Osteocyte (in vitro differentiated cells): ENCODE data around the gene TRIM59. TPM values are rescaled to one million over a fixed set of nuclear protein-coding genes. Genes with fewer than 3 reads are reported as not detected.

Experiments
- DNase-seq: peaks from one replicate; pipeline ENCODE4 v3.0.0; 2021; ENCODE audit warnings: mixed read lengths; ENCODE audit not compliant: unreplicated experiment; ENCODE audit errors: extremely low spot score
- H3K27ac Mint-ChIP-seq: one replicate; pipeline ENCODE4 v1.8.0; 2021; ENCODE audit warnings: mild to moderate bottlenecking, mixed read lengths; ENCODE audit not compliant: unreplicated experiment
- H3K27me3 Mint-ChIP-seq: one replicate; pipeline ENCODE4 v1.8.0; 2021; ENCODE audit warnings: mixed read lengths; ENCODE audit not compliant: unreplicated experiment
- H3K36me3 Mint-ChIP-seq: one replicate; pipeline ENCODE4 v1.8.0; 2021; ENCODE audit warnings: mixed read lengths; ENCODE audit not compliant: unreplicated experiment
- H3K4me1 Mint-ChIP-seq: one replicate; pipeline ENCODE4 v1.8.0; 2021; ENCODE audit warnings: mixed read lengths; ENCODE audit not compliant: unreplicated experiment
- H3K4me3 Mint-ChIP-seq: one replicate; pipeline ENCODE4 v1.8.0; 2021; ENCODE audit warnings: mild to moderate bottlenecking, moderate library complexity, mixed read lengths; ENCODE audit not compliant: unreplicated experiment
- H3K9me3 Mint-ChIP-seq: one replicate; pipeline ENCODE4 v1.8.0; 2021; ENCODE audit warnings: mixed read lengths; ENCODE audit not compliant: unreplicated experiment
- total RNA-seq: library from RNA; stranded (reverse); gene quantifications from 2 replicates; pipeline ENCODE4 v1.2.1, GENCODE V29; 2021
- TF ChIP-seq, protein P1 (sequence below): fragments of 200-600 bp; sonication (generic); IDR thresholded peaks from 2 replicates; pipeline ENCODE4 v1.5.0; 2021; ENCODE audit warnings: antibody characterized with exemption, mild to moderate bottlenecking, moderate library complexity

The TRIM59 gene
- total RNA-seq, 1 donor from 2014 or later = 36.0 TPM

DNA sequence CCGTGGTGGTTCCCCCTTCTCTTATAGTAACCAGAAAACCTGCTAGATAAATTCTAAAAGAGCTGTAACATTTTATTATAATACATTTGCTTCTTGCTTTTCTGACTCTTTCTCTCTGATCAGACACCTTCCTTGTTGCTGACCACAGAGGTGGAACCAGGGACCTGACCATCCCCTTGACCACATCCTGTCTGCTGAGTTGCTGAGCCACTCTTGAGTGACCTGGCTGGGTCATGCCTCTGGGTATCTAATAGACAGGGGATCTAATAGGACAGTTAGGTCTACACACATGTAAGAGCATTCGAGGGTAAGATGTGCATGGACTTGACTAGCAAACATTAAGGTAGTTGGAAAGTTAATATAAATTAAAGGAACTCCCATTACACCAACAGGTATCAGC is 22.8 kb upstream of the TRIM59 start:
- Mint-ChIP-seq H3K36me3 (peaks cover 5% of the 10 kb centered on the region), H3K4me3 (no peak overlapping the region), H3K4me1 (peaks cover 10% of the 10 kb centered on the region), H3K27ac (no peak overlapping the region), H3K27me3 (no peaks in the 10 kb centered on the region), H3K9me3 (no peaks in the 10 kb centered on the region)
- no peak for DNase-seq
- TF ChIP-seq, protein P1, sequence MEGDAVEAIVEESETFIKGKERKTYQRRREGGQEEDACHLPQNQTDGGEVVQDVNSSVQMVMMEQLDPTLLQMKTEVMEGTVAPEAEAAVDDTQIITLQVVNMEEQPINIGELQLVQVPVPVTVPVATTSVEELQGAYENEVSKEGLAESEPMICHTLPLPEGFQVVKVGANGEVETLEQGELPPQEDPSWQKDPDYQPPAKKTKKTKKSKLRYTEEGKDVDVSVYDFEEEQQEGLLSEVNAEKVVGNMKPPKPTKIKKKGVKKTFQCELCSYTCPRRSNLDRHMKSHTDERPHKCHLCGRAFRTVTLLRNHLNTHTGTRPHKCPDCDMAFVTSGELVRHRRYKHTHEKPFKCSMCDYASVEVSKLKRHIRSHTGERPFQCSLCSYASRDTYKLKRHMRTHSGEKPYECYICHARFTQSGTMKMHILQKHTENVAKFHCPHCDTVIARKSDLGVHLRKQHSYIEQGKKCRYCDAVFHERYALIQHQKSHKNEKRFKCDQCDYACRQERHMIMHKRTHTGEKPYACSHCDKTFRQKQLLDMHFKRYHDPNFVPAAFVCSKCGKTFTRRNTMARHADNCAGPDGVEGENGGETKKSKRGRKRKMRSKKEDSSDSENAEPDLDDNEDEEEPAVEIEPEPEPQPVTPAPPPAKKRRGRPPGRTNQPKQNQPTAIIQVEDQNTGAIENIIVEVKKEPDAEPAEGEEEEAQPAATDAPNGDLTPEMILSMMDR = no peak

- Mint-ChIP-seq H3K4me1 (peaks cover 6% of the 10 kb centered on the region), H3K4me3 (no peak overlapping the region), H3K36me3 (peaks cover 5% of the 10 kb centered on the region), H3K27me3 (peaks cover 2% of the 10 kb centered on the region), H3K27ac (no peak overlapping the region), H3K9me3 (no peaks in the 10 kb centered on the region)
- TF ChIP-seq, protein P1 = no peak
- no peak for DNase-seq
These were observed 22.3 kb upstream of the TRIM59 start for GRCh38 chr3:160471892-160472291.

GRCh38 chr3:160470181-160470580 is 20.6 kb upstream of the TRIM59 start:
- H3K36me3 Mint-ChIP-seq = peaks cover 5% of the 10 kb centered on the region
- H3K4me1 Mint-ChIP-seq = peaks cover 5% of the 10 kb centered on the region
- H3K27me3 Mint-ChIP-seq = peaks cover 2% of the 10 kb centered on the region
- no peak overlapping the region for H3K4me3 Mint-ChIP-seq
- no peaks in the 10 kb centered on the region for H3K9me3 Mint-ChIP-seq
- no peak overlapping the region for H3K27ac Mint-ChIP-seq
- DNase-seq = no peak
- TF ChIP-seq, protein P1 = no peak

DNA sequence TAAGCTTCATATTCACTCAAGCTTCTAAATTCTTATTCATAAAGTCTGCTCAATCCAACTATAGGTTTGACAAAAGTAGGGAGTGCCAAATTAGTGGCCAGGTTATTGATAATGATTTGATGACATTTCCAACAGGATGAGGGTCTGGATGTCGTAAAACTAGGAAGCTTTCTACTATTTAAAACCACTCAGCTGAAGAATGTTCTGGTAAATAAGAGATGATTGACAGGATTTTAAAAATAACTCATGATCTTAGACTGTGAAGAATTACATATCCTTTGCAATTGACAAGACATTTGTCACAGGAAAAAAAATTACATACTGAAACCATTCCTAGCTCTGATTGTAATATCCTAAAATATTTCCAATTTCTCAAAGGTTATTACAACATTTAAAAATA is 15.4 kb upstream of the TRIM59 start:
- Mint-ChIP-seq H3K4me1 (peaks cover 15% of the 10 kb centered on the region), H3K27me3 (peaks cover 2% of the 10 kb centered on the region), H3K4me3 (no peak overlapping the region), H3K36me3 (peaks cover 4% of the 10 kb centered on the region), H3K27ac (peak overlapping the region; percentile 72), H3K9me3 (no peaks in the 10 kb centered on the region)
- no peak for DNase-seq
- TF ChIP-seq, protein P1 = no peak

DNA sequence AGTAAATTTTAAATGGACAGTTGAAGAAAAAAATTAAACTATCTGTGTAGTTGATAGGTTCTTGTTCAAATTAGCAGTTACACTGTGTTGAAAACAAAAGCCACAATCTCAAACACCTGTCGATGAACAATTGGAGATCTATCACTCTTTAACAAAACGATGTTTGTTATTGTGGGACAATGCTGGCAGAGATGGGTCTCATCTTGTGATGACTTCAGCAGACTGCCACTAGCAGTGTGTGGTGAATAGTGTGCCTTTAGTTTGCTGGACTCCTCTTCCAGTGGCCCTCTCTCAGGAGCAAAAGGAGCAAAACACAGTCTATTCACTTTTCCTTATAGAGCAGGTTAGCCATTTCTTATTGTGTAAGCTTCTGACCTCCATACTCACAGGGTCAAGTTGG is 14.7 kb upstream of the TRIM59 start:
- peaks cover 2% of the 10 kb centered on the region for H3K27me3 Mint-ChIP-seq
- H3K36me3 Mint-ChIP-seq = no peaks in the 10 kb centered on the region
- peaks cover 15% of the 10 kb centered on the region for H3K4me1 Mint-ChIP-seq
- DNase-seq = no peak
- H3K4me3 Mint-ChIP-seq = no peak overlapping the region
- H3K27ac Mint-ChIP-seq = peak overlapping the region; percentile 72
- H3K9me3 Mint-ChIP-seq = no peaks in the 10 kb centered on the region
- TF ChIP-seq, protein P1 = no peak
